ENCODE measurements around the gene GRN.

DNA sequence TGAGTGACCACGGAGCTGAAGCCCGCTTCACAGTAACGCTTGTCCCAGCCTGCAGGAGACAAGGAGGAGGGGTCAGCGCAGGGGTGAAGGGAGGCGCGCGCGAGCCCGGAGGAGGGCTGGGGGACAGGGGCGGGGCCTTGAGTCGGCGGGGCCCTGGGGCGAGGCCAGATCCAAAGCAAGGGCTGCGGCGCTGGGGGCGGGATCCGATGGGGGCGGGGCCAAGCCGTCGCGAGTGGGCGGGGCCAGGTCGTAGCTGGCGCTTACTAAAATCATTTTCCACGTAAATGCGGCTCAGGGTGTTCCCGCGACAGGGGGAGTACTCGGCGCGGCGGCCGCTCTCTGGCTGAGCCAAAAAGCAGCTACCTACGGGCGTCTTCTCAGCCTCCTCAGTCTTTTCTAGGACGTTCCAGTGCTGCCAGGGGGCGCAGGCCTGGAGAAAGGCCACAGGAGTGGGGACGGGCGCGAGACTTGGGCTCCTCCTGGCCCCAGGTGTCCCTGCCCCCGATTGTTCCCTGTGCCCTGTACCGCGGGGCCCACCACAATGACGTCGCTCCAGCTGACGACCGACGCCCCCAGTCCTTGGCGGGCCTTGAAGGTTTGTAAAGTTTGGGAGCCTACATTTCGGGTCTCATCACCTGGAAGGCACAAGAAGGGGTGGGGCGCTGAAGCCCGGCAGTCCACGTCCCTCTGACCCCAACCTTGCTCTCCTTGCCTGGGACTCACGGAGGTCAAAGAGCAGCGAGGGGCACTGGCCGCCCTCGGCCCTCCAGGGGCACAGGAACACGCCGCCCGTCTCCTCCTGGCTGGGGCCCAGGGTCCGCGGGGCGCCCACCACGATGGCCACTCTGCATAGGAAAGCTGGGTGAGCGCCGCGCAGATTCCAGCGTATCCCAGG lies 40.4 kb downstream of the GRN start:
- TF ChIP-seq, protein P1, sequence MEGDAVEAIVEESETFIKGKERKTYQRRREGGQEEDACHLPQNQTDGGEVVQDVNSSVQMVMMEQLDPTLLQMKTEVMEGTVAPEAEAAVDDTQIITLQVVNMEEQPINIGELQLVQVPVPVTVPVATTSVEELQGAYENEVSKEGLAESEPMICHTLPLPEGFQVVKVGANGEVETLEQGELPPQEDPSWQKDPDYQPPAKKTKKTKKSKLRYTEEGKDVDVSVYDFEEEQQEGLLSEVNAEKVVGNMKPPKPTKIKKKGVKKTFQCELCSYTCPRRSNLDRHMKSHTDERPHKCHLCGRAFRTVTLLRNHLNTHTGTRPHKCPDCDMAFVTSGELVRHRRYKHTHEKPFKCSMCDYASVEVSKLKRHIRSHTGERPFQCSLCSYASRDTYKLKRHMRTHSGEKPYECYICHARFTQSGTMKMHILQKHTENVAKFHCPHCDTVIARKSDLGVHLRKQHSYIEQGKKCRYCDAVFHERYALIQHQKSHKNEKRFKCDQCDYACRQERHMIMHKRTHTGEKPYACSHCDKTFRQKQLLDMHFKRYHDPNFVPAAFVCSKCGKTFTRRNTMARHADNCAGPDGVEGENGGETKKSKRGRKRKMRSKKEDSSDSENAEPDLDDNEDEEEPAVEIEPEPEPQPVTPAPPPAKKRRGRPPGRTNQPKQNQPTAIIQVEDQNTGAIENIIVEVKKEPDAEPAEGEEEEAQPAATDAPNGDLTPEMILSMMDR (IDR thresholded peaks at IDR 0.05; ENCODE audit: insufficient read depth, low read length), result no peak
- TF ChIP-seq, protein P2, sequence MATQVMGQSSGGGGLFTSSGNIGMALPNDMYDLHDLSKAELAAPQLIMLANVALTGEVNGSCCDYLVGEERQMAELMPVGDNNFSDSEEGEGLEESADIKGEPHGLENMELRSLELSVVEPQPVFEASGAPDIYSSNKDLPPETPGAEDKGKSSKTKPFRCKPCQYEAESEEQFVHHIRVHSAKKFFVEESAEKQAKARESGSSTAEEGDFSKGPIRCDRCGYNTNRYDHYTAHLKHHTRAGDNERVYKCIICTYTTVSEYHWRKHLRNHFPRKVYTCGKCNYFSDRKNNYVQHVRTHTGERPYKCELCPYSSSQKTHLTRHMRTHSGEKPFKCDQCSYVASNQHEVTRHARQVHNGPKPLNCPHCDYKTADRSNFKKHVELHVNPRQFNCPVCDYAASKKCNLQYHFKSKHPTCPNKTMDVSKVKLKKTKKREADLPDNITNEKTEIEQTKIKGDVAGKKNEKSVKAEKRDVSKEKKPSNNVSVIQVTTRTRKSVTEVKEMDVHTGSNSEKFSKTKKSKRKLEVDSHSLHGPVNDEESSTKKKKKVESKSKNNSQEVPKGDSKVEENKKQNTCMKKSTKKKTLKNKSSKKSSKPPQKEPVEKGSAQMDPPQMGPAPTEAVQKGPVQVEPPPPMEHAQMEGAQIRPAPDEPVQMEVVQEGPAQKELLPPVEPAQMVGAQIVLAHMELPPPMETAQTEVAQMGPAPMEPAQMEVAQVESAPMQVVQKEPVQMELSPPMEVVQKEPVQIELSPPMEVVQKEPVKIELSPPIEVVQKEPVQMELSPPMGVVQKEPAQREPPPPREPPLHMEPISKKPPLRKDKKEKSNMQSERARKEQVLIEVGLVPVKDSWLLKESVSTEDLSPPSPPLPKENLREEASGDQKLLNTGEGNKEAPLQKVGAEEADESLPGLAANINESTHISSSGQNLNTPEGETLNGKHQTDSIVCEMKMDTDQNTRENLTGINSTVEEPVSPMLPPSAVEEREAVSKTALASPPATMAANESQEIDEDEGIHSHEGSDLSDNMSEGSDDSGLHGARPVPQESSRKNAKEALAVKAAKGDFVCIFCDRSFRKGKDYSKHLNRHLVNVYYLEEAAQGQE (IDR thresholded peaks at IDR 0.05; ENCODE audit: insufficient replicate concordance, low read depth), result no peak
- TF ChIP-seq GABPA (IDR thresholded peaks at IDR 0.05; ENCODE audit: low read depth), result no peak

Data from HL-60 (cell line).